ENCODE results near the gene ATP6V1A.

- no peak for TF ChIP-seq YY1 (IDR thresholded peaks at IDR 0.05; ENCODE audit: low read depth)
- no peak for TF ChIP-seq TCF12 (IDR thresholded peaks at IDR 0.05)
- TF ChIP-seq CTCF (IDR thresholded peaks at IDR 0.05) = no peak
- TF ChIP-seq EP300 (IDR thresholded peaks at IDR 0.05; ENCODE audit: borderline replicate concordance in 1 of 2, low read depth in 1 of 2, low read length in 1 of 2) = no peak
- TF ChIP-seq REST (IDR thresholded peaks at IDR 0.05; ENCODE audit: low read depth, low read length) = no peak
- TF ChIP-seq, protein P1, sequence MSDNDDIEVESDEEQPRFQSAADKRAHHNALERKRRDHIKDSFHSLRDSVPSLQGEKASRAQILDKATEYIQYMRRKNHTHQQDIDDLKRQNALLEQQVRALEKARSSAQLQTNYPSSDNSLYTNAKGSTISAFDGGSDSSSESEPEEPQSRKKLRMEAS (IDR thresholded peaks at IDR 0.05; ENCODE audit: low read depth) = no peak
- no peak for TF ChIP-seq SMC3 (IDR thresholded peaks at IDR 0.05; ENCODE audit: low read depth, low read length)
Measured at GRCh38 chr3:113697500-113698090, 49.2 kb upstream of the ATP6V1A start.
